GM21447 (cell line): Measurements from ENCODE around the gene C2CD4C.
"Not testable (repeated sequence)": the region's sequence is repeated elsewhere in the genome, so short reads cannot be mapped to it uniquely, and the experiment has no call there.

ENCODE experiments used
- ATAC-seq: cut with Tn5 transposase; IDR thresholded peaks from one replicate; pipeline ENCODE4 v1.9.1; 2021; ENCODE audit not compliant: unreplicated experiment

C2CD4C gene

GRCh38 chr19:438416-438958 lies 29.5 kb upstream of the C2CD4C start:
- ATAC-seq, result no peak

- no peak for ATAC-seq
Observed at GRCh38 chr19:437041-437440, 28.1 kb upstream of the C2CD4C start.

GRCh38 chr19:436413-436950 lies 27.5 kb upstream of the C2CD4C start:
- no peak for ATAC-seq

- no peak for ATAC-seq
Observed at GRCh38 chr19:435707-436412, 26.9 kb upstream of the C2CD4C start.

- ATAC-seq, result no peak
Observed at GRCh38 chr19:435056-435706, 26.2 kb upstream of the C2CD4C start.

GRCh38 chr19:434152-434960 lies 25.4 kb upstream of the C2CD4C start:
- ATAC-seq, result no peak

GRCh38 chr19:430701-431100 lies 21.8 kb upstream of the C2CD4C start:
- no peak for ATAC-seq

- ATAC-seq, result no peak
Observed at GRCh38 chr19:428149-428548, 19.2 kb upstream of the C2CD4C start.

- not testable (repeated sequence) for ATAC-seq
Observed at GRCh38 chr19:427675-428074, 18.7 kb upstream of the C2CD4C start.

- no peak for ATAC-seq
Observed at GRCh38 chr19:426725-427445, 17.9 kb upstream of the C2CD4C start.

- ATAC-seq, result no peak
Observed at GRCh38 chr19:425056-425455, 16.1 kb upstream of the C2CD4C start.

- ATAC-seq, result no peak
Observed at GRCh38 chr19:424546-424945, 15.6 kb upstream of the C2CD4C start.

- ATAC-seq, result no peak
Observed at GRCh38 chr19:423691-424466, 14.9 kb upstream of the C2CD4C start.

GRCh38 chr19:422917-423226 lies 13.9 kb upstream of the C2CD4C start:
- ATAC-seq, result not testable (repeated sequence)

- ATAC-seq, result no peak
Observed at GRCh38 chr19:422213-422916, 13.4 kb upstream of the C2CD4C start.

- ATAC-seq, result no peak
Observed at GRCh38 chr19:419721-420515, 11.0 kb upstream of the C2CD4C start.

GRCh38 chr19:418761-419671 lies 10.1 kb upstream of the C2CD4C start:
- ATAC-seq, result no peak

- ATAC-seq, result no peak
Observed at GRCh38 chr19:416416-416815, 7.5 kb upstream of the C2CD4C start.
